Activated B cell treated with CpG ODN at 0.5 μM for 24 hours (primary cell): Measurements from ENCODE around the gene OTOS. TPM values are rescaled to one million over a fixed set of nuclear protein-coding genes. Genes with fewer than 3 reads are reported as not detected.

Experiments used
- ATAC-seq: fragments of 200-7000 bp; cut with Tn5 transposase; one replicate; pipeline ENCODE4 v1.10.0; 2021; ENCODE audit warnings: low read depth, mild to moderate bottlenecking, moderate library complexity
- CTCF ChIA-PET: fragments of 350-600 bp; sonication (Branson Sonifier 250); formaldehyde crosslinking; loops from one replicate; lab custom pipeline; 2021; ENCODE audit warnings: antibody characterized with exemption; lab: Charles Lee
- POLR2A ChIA-PET: fragments of 350-600 bp; sonication (Branson Sonifier 250); formaldehyde crosslinking; loops from one replicate; lab custom pipeline; 2021; ENCODE audit warnings: antibody characterized with exemption; lab: Charles Lee
- DNase-seq: peaks from one replicate; pipeline ENCODE4 v3.0.0; 2022
- H3K27ac Mint-ChIP-seq: one replicate; pipeline ENCODE4 v1.8.0; 2020; ENCODE audit warnings: mixed read lengths
- H3K27me3 Mint-ChIP-seq: one replicate; pipeline ENCODE4 v1.8.0; 2021; ENCODE audit warnings: mixed read lengths
- H3K36me3 Mint-ChIP-seq: one replicate; pipeline ENCODE4 v1.8.0; 2021; ENCODE audit warnings: low read depth, mixed read lengths
- H3K4me1 Mint-ChIP-seq: one replicate; pipeline ENCODE4 v1.8.0; 2021; ENCODE audit warnings: mixed read lengths
- H3K4me3 Mint-ChIP-seq: one replicate; pipeline ENCODE4 v1.8.0; 2020; ENCODE audit warnings: mild to moderate bottlenecking, mixed read lengths
- H3K9me3 Mint-ChIP-seq: one replicate; pipeline ENCODE4 v1.8.0; 2020; ENCODE audit warnings: mixed read lengths
- intact Hi-C: fragments of 100-400 bp; cut with micrococcal nuclease; formaldehyde crosslinking; loops from one replicate; pipeline ENCODE4 v1.15.1; 2024
- total RNA-seq: library from RNA; stranded (reverse); gene quantifications from 2 replicates; pipeline ENCODE4 v1.2.3, GENCODE V29; 2022
- TF ChIP-seq, protein P1 (sequence below): fragments of 200-600 bp; IDR thresholded peaks from one replicate; pipeline ENCODE4 v1.8.0; 2022; ENCODE audit warnings: antibody characterized with exemption, mild to moderate bottlenecking

The OTOS gene
- total RNA-seq, 1 donor from 2014 or later: not detected

DNA sequence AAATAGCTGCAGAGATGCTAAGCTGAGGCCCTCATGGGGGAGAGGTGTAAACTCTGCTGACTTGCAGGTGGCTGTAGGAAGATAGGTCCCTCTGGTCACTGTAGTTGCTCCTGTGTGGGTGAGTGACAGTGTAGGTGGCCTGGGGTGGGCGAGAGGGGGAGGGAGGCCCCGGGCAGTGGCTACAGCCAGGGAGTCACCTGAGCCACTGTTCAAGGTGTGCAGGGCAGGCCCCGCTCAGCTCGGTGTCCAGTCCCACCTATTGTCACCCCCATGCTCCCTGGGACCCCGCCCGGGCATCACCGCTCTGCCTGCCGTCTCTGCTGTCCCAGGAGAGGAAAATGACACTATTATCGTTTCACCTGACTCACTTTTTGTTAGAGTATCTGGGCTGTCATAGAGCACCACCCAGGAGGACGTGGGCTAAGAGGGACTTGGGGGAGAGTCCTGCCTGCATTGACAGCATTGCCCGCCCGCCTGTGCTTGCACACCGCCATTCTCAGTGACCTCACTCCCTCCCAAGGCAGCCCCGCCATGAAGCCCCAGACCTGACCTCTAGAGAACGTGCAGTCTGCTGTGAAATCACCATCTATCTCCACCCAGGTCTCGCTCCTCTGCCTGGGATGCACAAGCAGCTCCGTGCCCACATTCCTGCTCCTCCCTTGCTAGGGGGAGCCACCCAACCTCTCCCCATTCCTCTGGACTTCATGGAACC is 33.5 kb downstream of the OTOS start:
- H3K36me3 Mint-ChIP-seq: no peaks in the 10 kb centered on the region
- TF ChIP-seq, protein P1, sequence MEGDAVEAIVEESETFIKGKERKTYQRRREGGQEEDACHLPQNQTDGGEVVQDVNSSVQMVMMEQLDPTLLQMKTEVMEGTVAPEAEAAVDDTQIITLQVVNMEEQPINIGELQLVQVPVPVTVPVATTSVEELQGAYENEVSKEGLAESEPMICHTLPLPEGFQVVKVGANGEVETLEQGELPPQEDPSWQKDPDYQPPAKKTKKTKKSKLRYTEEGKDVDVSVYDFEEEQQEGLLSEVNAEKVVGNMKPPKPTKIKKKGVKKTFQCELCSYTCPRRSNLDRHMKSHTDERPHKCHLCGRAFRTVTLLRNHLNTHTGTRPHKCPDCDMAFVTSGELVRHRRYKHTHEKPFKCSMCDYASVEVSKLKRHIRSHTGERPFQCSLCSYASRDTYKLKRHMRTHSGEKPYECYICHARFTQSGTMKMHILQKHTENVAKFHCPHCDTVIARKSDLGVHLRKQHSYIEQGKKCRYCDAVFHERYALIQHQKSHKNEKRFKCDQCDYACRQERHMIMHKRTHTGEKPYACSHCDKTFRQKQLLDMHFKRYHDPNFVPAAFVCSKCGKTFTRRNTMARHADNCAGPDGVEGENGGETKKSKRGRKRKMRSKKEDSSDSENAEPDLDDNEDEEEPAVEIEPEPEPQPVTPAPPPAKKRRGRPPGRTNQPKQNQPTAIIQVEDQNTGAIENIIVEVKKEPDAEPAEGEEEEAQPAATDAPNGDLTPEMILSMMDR: no peak
- intact Hi-C loops: no loop called here
- no peak overlapping the region for H3K4me3 Mint-ChIP-seq
- ChIA-PET POLR2A (no interaction called here), CTCF (no interaction called here)
- ATAC-seq: no peak
- H3K9me3 Mint-ChIP-seq: no peaks in the 10 kb centered on the region
- no peaks in the 10 kb centered on the region for H3K4me1 Mint-ChIP-seq
- H3K27ac Mint-ChIP-seq: no peak overlapping the region
- no peak for DNase-seq
- H3K27me3 Mint-ChIP-seq: peaks cover 4% of the 10 kb centered on the region

DNA sequence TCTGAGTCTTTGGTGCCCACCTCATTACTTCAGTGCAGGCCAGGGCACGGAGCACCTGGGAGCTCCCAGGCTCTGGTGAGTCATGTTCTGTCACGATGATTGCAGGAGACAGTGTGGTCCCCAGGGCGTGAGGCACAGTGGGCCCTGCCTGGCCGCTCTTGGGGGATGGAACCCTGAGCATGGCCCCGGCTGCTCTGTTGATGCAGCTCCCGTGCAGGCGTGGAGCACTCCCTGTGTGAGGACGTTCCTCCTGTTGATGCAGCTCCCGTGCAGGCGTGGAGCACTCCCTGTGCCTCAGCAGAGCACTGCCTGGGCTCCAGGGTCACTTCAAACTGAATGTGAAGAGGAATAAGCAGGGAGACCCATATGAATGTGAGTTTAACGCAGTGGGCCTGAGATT is 34.5 kb downstream of the OTOS start:
- Mint-ChIP-seq H3K4me1 (no peaks in the 10 kb centered on the region), H3K27ac (no peak overlapping the region), H3K36me3 (no peaks in the 10 kb centered on the region), H3K27me3 (peaks cover 10% of the 10 kb centered on the region), H3K4me3 (no peak overlapping the region), H3K9me3 (peaks cover 3% of the 10 kb centered on the region)
- DNase-seq: no peak
- ChIA-PET CTCF (no interaction called here), POLR2A (no interaction called here)
- intact Hi-C loops: no loop called here
- ATAC-seq: no peak
- TF ChIP-seq, protein P1: no peak

DNA sequence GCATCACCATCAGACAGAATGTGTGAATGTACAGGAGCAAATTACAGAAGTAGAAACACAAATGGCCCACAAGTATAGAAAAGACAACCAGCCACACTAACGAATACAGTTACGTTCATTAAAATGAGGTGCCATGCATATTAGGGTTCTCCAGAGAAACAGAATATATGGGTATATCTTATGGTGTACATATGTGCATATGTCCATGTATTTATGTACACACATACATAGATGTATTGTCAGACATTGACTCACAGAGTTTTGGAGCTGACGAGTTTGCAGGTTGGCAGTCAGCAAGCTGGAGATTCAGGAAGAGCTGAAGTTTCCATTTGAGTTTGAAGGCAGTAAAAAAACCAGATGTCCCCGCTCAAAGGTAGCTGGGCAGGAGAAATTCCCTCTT is 37.3 kb downstream of the OTOS start:
- Mint-ChIP-seq H3K4me3 (no peak overlapping the region), H3K4me1 (no peaks in the 10 kb centered on the region), H3K36me3 (no peaks in the 10 kb centered on the region), H3K27me3 (peaks cover 27% of the 10 kb centered on the region), H3K27ac (no peak overlapping the region), H3K9me3 (peaks cover 10% of the 10 kb centered on the region)
- ChIA-PET POLR2A (no interaction called here), CTCF (no interaction called here)
- TF ChIP-seq, protein P1: no peak
- intact Hi-C loops: no loop called here
- ATAC-seq (no peak), DNase-seq (no peak)

DNA sequence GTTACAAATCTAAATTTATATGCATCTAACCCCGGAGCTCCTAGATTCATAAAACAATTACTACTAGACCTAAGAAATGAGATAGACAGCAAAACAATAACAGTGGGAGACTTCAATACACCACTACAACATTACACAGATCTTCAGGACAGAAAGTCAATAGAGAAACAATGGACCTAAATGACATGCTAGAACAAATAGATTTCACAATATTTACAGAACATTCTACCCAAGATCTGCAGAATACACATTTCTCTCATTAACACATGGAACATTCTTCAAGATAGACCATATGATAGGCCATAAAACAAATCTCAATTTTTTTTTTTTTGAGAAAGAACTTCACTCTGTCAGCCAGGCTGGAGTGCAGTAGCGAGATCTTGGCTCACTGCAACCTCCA is 42.1 kb downstream of the OTOS start:
- peaks cover 63% of the 10 kb centered on the region for H3K27me3 Mint-ChIP-seq
- ATAC-seq (no peak), DNase-seq (no peak)
- H3K27ac Mint-ChIP-seq: no peak overlapping the region
- ChIA-PET POLR2A (no interaction called here), CTCF (no interaction called here)
- intact Hi-C loops: no loop called here
- H3K9me3 Mint-ChIP-seq: peaks cover 23% of the 10 kb centered on the region
- TF ChIP-seq, protein P1: no peak
- no peaks in the 10 kb centered on the region for H3K36me3 Mint-ChIP-seq
- no peak overlapping the region for H3K4me3 Mint-ChIP-seq
- H3K4me1 Mint-ChIP-seq: no peaks in the 10 kb centered on the region

DNA sequence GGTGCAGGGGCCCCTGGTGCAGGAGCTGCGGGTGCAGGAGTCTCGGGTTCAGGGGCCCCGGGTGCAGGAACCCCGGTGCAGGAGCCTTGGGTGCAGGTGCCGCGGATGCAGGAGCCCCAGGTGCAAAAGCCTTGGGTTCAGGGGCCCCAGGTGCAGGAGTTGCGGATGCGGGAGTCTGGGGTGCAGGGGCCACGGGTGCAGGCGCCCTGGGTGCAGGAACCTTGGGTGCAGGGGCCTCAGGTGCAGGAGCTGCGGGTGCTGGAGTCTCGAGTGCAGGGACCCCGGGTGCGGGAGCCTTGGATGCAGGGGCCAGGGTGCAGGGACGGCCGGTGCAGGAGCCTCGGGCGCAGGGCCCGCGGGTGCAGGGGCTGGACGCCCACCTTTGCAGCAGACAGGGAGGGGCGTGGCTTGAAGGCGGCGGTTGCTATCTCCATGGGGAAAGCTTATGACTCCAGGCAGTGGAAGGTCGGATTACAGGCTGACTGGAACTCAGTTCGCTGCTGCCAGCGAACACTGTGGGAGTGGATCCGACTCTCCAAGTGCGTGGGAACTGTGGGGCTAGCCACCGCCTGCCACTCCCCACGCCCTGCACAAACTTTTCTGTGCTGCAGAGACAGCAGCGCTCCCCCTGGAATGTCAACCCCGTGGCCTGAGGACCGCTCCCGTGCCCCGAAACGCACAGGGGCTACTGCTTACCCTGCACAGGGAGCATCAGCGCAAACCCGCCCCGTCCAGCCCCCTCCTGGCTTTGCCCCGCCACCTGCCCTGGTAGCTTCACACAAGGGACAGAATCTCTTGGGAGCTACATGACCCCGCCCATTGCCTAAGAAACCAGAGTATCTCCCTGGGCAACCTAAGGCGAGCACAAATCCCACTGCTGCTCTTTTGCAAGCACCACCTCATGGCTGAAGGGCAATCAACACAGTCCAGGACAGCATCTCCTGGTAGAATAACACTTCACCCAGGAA is 44.6 kb downstream of the OTOS start:
- H3K4me1 Mint-ChIP-seq: no peaks in the 10 kb centered on the region
- DNase-seq (no peak), ATAC-seq (no peak)
- no peak overlapping the region for H3K4me3 Mint-ChIP-seq
- peaks cover 64% of the 10 kb centered on the region for H3K27me3 Mint-ChIP-seq
- POLR2A ChIA-PET: no interaction called here
- no peaks in the 10 kb centered on the region for H3K36me3 Mint-ChIP-seq
- no peak overlapping the region for H3K27ac Mint-ChIP-seq
- intact Hi-C loops: no loop called here
- peaks cover 30% of the 10 kb centered on the region for H3K9me3 Mint-ChIP-seq
- TF ChIP-seq, protein P1: no peak
- CTCF ChIA-PET: no interaction called here
